Measurements from ENCODE around the gene MIA2.

DNA sequence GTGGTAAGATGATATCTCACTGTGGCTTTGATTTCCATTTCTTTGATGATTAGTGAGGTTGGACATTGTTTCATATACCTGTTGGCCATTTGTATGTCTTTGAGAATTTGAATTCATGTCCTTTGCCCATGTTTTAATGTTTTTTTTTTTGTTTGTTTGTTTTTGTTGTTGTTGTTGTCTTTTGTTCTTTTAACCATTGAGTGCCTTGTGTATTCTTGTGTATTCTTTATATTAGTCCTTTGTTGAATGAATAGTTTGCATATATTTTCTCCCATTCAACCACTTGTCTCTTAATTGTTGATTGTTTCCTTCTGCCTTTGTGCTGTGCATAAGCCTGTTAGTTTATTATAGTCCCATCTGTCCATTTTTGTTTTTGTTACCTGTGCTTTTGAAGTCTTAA is 126.6 kb downstream of the MIA2 start:
- TF ChIP-seq EZH2 (IDR thresholded peaks at IDR 0.05; ENCODE audit: borderline replicate concordance), result no peak
- TF ChIP-seq, protein P1, sequence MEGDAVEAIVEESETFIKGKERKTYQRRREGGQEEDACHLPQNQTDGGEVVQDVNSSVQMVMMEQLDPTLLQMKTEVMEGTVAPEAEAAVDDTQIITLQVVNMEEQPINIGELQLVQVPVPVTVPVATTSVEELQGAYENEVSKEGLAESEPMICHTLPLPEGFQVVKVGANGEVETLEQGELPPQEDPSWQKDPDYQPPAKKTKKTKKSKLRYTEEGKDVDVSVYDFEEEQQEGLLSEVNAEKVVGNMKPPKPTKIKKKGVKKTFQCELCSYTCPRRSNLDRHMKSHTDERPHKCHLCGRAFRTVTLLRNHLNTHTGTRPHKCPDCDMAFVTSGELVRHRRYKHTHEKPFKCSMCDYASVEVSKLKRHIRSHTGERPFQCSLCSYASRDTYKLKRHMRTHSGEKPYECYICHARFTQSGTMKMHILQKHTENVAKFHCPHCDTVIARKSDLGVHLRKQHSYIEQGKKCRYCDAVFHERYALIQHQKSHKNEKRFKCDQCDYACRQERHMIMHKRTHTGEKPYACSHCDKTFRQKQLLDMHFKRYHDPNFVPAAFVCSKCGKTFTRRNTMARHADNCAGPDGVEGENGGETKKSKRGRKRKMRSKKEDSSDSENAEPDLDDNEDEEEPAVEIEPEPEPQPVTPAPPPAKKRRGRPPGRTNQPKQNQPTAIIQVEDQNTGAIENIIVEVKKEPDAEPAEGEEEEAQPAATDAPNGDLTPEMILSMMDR (IDR thresholded peaks at IDR 0.05; ENCODE audit: poor library complexity), result no peak

Measured in hepatocyte (in vitro differentiated cells).